Fibroblast of upper back skin (primary cell): ENCODE measurements around the gene FOCAD.
"Not testable (repeated sequence)": the region's sequence is repeated elsewhere in the genome, so short reads cannot be mapped to it uniquely, and the experiment has no call there.

ENCODE experiments used
- DNase-seq: peaks from one replicate; pipeline ENCODE4 v3.0.0-alpha.2; 2013

The FOCAD gene

DNA sequence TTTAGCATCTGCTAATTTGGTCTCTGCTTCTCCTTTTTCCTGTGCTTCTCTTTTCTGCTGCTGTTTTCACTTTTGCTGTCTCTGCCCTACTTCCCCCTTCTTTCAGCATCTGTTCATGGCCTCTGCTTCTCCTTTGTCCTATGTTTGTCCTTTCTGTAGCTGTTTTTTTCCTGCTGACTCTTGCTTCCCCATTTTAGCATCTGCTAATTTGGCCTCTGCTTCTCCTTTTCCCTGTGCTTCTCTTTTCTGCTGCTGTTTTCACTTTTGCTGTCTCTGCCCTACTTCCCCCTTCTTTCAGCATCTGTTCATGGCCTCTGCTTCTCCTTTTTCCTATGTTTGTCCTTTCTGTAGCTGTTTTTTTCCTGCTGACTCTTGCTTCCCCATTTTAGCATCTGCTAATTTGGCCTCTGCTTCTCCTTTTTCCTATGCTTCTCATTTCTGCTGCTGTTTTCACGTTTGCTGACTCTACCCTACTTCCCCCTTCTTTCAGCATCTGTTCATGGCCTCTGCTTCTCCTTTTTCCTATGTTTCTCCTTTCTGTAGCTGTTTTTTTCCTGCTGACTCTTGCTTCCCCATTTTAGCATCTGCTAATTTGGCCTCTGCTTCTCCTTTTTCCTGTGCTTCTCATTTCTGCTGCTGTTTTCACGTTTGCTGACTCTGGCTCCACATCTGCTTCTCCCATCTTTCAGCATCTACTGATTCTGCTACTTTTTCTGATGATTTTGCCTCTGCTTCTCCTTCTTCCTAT, 290.3 kb downstream of the FOCAD start:
- not testable (repeated sequence) for DNase-seq

DNA sequence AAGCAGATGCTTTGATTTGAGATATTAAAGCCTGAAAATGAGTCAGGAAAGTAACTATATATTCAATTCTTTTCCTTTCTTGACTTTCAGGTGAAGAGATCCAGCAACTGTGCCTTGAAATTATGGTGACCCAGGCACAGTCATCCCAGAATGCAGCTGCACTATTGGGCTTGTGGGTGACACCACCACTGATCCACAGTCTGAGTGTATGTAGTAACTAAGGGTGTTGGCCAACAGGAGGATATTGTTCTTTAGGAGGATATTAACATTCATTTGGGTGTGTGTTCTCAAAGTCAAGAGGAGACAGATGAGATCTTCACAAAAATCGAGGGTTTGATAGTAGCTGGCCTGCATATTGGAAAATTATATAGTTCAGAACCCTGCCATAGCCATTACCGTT, 294.2 kb downstream of the FOCAD start:
- DNase-seq = no peak

DNA sequence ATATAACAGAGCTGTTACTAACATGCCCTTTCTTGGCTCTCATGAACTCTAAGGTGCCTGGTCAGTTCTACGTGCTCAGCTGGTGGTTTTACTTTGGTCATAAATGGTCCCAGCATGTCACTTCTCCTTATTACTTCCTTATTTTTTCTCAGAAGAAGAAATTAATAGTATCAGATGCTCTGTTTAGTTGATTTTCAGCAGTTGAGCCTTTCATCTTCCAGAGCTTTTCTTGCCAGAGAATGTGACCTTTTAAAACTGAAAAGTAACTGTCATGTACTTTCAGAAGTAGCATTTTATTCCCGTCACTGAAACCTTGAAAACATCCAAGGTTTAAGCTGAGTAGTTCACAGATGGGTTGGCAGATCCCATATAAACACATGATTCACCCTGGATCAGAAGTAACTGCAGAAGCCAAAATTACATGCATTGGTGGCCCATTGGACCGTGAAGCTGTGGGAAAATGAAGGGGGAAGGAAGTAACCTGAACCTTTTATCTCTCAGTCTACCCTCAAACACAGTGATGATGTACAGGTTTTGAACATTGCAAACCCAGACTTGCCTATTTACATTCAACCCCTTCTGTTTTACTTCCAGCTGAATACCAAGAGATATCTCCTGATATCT, 296.9 kb downstream of the FOCAD start:
- DNase-seq = peak; percentile 64

DNA sequence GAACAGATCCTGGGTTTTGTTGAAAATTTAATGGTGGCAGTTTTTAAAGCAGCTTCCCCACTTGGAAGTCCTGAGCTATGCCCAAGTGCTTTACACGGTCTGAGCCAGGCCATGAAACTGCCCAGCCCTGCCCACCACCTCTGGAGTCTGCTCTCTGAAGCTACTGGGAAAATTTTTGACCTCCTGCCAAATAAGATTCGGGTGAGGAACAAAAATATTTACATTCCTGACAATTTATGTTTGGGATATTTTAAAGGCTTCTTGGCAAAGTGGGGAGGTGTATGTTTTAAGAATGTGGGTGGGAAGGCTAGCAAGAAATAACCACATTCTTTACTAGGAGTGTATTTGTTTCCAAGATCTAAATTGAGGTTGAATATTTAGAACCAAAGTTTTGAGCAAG, 297.4 kb downstream of the FOCAD start:
- peak; percentile 92 for DNase-seq

DNA sequence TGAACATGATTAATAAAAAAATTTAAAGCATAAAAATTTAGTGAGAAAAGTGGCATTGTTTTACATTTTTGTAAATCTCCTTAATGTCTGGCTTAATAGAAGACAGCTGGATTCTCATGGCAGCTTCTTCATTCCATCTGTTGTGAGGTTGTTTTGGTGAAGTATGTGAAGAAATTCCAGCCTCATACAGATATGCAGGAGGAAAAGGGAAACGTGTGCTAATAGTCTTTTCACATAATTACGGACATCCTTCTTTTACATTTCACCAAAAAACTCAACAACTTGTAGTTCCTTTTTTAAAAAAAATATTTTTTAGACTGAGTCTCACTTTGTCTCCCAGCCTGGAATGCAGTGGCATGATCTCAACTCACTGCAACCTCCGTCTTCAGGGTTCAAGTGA, 300.4 kb downstream of the FOCAD start:
- DNase-seq = peak; percentile 68

DNA sequence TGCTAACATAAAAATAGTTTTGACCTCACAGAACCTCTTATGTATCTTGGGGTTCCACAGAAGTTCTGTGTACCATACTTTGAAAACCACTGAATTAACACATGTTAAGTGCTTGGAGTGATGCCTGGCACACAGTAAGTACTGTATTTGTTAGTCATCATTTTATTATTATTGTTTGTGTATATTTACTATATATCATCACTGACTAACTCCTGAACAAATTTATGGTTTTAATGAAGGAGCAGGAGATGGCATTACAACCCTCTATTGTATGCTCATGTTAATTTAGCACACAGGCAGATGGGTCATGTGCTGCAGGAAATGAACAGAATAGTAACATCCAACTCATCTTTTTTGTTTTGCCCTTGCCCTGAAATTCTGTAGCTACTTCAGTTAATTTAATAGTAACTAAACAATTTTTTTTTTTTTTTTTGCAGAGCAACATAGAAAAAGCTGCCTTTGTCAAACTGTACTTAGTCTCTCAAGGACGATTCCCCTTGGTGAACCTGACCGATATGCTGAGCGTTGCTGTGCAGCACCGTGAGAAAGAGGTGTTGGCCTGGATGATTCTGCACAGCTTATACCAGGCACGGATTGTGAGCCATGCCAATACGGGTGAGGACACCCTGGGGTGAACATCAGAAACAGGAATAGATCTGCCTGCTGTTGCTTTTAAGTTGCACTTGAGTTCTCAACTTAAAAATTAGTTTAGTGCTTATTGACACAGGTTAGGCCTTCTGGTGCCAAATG, 302.0 kb downstream of the FOCAD start:
- no peak for DNase-seq

DNA sequence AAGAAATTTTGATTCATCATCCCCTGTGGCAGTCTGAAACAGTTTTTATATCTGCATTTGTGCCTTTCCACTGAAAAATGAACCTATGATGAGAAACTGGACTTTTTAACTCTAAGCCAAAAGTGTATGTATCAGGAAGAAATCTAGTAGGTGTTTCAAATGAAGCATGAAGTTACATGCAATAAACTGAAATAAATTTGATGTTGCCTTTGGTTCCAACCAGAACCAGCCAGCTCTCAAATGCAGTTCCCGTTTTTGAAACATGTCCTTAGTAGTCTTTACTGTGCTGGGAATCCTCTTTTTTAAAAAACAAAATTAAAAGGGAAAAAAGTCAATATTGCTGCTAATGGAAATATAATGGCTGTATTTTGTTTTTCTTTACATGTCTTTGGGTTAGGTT, 303.5 kb downstream of the FOCAD start:
- DNase-seq = no peak

DNA sequence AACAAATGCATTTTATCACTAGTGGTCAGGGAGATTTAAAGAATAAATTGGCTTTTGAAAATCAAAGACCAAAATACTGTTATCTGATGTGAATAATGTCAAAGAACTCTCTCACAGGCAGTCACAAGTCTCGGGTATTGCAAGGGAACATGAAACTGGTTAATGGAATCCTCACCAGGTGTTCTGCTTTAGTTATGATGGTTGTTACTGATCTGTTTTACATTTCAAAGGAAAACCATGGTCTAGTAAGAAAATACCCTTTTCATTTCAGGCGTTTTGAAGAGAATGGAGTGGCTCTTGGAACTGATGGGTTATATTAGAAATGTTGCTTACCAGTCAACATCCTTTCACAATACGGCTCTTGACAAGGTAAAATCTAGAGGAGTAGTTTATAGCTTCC, 304.0 kb downstream of the FOCAD start:
- no peak for DNase-seq

DNA sequence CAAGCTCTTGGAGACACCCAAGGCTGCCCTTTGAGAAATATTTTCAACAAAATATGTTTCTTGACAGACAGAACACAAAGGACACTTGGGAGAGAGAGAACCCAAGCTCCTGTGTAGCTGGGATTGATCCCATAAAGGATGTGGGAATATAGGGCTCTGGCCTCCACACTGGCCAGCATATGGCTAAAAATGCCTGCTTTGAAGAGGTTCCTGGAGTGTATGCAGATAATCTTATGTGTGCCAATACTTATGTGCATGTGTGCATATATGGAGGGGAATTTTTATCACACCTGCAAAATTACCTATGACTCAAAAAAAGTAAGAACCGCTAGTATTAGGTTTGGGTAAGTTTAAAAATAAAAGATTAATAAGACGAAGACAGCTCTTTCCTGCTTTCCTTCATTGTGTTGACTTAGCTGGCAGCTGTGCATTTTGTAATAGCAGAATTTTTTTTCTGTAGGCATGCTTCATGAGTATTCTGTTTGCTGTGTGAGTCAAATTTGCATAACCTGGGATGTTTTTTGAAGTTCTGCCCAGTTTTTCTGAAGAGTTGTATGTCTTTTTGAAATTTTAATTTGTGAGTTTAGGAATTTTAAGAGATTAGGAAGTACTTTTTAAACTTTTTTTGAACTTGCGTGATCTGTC, 304.7 kb downstream of the FOCAD start:
- DNase-seq = peak; percentile 12

DNA sequence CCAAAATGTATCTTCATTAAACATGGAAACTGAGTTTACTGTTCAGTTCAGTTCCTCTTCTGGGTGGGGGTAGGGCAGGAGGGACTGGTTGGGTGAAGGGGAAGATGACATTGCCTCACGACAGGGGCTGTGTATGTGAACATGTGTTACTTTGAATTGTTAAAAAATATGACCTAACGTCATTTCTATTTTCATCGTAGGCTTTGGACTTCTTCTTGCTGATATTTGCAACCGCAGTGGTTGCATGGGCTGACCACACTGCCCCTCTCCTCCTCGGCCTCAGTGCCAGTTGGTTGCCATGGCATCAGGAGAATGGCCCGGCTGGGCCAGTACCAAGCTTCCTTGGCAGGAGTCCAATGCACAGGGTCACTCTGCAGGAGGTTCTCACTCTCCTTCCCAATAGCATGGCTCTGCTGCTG, 305.9 kb downstream of the FOCAD start:
- DNase-seq = no peak

DNA sequence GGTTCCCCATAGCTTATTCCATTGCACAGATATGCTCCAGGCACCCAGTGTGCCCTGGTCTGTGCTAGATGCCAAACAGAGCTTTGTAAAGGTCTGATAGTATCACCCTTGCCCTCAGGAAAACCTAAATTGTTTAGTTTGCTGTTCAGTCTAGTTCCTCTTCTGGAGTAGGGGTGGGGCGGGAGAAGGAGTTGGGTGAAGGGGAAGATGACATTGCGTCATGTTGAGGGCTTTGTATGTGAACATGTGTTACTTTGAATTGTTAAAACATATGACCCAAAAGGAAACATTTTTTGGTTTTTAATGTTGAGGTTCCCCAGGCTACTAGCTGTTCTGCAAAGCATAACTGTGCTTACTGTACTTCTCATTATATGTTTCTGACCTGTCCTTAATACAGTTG, 306.8 kb downstream of the FOCAD start:
- DNase-seq = no peak

DNA sequence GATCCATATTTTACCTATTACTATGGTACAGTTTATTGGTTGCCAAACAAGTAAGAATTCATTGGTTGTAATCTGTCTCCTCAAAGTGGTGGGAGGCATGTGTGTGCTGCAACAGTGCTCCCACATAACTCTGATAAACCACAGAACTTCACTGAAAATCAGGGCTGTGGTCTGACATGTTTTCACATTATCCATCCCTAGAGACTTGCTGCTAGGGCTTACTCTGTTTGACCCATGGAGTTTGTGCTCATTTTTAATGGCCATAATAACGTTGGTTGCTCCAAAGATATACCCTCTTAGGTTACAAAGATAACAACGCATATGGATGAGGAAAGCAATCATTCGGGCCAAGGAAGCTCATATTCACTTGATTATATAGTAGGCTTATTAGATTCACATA, 310.4 kb downstream of the FOCAD start:
- peak; percentile 3 for DNase-seq

DNA sequence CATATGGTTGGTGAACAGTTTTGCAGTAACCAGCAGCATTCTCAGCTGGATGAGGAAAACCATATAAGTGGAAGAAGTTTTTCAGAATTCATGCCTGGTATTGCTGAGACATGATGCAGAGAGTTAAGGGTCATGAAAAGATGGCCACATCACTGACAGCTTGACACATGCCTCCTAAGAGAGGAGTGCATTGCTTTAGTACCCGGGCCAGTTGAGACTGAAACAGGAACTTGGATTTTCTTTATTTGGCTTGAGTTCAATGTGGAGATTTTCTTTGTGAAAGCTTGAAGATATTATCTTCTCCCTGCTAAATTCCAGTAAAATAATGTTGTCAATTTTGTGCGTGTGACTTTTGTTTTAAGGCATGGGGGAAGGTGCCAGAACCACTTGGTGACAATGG, 311.6 kb downstream of the FOCAD start:
- DNase-seq = no peak

DNA sequence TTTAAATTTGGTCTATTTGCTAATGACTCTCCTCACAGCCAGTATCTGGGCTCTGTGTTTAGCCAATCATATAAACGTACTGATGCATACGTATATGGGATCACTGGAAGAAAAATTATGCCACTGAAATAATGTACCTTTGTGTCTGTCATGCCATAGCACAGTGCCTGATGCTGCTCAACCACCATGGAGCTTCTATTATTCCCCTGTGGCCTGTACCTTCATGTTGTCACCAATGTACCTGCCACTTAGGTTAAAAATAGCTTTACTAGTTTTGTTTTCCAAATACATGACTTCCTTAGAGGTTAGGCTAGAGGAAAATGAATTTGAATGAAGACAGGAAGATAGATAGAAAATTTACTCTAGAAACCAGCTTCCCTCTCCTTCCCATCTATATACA, 312.8 kb downstream of the FOCAD start:
- DNase-seq = no peak

DNA sequence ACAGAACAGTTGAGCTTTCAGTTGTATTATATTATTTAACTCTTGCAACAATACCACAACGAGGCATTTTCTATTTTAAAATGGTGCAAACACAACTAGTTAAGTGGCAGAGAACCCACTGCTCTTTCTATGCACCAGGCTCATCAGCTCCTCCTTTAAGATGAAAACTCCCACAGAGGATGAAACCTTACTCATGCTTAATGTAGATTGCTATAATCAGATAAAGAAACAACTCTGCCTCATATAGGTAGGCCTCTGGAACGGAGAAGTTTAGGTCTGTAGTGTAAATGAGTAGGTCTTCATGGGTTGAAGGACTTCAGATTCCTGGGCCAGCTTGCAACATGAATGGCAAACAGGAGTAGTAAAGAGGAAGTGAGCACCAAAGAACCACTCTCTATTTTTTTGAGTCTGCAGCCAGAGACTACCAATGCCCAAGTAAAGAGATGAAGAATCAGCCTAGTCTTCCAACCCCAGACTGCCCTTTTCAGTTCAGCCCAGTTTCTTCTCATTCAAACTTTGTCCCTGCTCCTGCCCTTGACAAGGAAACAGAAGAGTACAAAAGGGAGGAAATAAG, 313.5 kb downstream of the FOCAD start:
- no peak for DNase-seq

DNA sequence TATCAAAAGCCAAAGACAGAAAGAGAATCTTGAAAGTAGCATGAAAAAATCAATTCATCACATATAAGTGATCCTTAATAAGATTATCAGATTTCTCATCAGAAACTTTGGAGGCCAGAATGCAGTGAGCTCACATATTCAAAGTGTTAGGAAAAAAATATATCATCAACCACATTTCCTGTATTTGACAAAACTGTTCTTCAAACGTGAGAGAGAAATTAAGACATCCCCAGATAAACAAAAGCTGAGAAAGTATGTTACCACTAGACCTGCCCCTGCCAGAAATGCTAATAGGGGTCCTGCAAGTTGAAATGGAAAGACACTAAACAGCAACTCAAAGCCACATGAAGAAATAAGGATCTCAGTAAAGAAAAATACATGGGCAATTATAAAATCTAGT, 317.5 kb downstream of the FOCAD start:
- DNase-seq = no peak

DNA sequence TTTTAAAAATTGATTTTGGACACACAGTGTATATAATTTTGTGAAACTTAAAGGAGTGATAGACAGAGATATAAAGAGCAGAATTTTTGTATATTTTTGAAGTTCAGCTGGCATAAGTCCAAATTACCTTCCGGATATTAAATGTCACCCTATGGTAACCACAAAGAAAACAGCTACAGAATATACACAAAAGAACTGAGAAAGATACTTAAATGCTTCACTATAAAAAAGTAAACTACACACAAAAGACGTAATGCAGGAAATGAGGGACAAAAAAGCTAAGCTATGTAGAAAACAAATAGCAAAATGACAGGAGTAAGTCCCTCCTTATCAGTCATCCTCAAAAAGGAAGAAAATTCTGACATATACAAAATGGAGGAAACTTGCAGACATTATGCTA, 318.0 kb downstream of the FOCAD start:
- no peak for DNase-seq

DNA sequence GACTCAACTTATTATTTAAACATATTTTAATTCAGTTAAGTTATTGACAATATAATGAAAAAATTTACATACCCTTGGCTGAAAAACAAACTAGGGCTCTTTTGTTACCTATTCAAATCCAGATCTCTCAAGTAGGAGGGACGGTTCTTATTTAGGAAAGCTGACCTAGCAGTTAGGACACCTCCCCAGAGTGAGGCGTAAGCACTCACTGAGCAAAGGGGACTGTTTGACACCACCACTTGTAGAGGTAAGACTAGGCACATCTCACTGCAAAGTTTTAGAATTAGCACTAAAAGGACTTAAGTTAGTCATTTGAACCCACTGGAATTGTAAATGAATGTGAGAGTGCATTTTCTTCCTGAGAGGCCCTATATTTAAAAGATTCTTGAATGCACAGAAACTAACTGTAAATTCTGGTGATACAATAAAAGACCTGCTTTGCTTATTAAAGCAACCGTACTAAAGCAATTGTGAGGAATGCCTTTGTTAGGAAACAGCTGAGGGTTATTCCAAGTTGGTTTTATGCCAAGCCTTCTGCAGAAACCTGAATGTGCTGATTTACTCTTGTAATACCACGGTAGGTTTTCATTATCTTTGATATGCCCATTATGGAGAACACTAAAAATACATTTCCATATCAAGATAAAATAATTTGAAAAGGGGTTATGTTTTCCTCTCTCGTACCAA, 331.2 kb downstream of the FOCAD start:
- DNase-seq = peak; percentile 49

DNA sequence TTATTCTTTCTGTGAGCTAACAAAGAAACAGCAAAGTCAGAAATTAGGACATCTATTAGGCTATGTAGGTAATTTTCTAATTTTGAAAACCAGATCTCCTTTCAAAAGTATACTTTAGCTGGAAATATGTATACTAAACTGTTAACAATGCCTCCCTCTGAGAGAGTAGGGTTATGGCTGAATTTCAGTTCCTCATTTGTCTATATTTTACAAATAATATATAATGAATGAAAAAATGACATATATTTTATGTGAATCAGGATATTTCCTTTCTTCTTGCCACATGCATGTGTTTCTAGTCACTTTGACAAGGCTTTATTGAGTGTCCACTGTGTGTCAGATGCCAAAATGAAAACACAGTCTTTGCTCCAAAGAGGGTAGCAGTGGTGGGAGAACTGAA, 331.9 kb downstream of the FOCAD start:
- DNase-seq = no peak

DNA sequence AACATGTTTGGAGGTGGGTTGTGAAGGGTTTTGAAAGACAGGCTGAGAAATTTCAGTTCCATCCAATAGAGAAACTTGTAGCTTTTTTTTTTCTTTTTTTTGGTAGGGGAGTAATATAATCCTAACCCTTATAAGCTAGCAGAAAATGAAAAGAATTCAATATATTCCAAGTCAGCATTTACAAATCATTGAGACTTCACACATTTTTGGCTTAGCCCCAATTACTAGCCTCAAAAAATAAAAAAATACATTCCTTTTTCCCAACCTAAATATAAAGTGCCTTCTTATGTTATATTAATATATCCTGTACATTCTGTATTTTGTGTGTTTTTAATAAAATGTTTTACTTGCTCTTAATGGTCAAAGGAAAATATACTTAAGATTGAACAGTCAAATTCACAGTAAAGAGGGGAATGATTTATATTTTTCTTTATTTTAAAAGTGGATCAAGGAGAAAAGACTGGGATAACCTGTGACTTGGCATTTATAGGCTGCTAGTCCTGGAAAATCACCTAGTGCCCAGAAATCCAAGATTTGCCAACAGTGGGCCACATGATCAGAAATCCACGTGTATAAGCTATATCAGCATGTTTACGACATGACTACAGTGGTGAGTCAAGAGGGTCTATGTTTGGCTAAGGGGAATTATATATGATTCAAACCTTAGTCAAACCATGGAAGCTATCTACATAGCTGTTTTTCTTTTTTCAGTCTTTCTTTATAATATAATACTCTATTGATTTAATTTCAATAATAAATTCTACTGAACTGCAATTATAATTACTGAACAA, 332.8 kb downstream of the FOCAD start:
- DNase-seq = peak; percentile 76

DNA sequence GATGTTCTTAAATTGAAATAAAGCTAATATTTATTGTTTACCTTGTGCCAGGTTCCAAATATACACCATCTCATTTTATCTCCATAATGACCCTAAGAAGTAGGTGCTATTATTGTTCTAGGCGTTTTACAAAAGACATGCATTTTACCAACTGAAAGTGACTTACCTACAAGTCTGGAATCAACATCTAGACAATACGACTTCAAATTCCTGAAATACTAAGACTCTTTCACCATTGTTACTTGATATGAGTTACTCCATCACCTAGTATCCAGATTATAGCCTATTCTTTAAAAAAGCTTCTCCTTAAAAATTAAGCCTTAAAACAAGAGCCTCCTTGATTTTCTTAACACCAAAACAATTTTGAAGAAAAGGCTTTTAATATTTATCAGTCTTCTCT, 334.1 kb downstream of the FOCAD start:
- DNase-seq = no peak

DNA sequence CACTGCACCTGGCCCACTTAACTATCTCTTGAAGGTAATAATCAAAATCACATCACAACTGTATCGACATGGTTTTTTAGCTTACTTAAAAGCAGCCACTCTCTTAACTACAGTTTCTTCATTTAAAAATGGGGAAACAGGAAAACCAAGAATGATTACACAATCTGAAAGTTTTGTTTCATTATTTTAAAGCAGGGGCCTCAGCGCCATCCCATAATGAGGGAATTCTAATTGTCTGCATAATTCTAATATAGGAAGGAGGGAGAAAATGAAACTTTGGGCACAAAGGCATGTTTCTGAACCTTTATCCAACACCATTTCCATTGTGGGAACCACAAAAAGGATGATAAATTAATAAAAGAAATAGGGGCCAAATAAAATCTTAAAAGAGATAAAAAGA, 339.8 kb downstream of the FOCAD start:
- no peak for DNase-seq
